CD14-positive monocyte (primary cell): Measurements from ENCODE around the gene NUMBL. TPM values are rescaled to one million over a fixed set of nuclear protein-coding genes. Genes with fewer than 3 reads are reported as not detected.

Experiments
- DNase-seq, 3 donors: peaks; one replicate each; pipeline ENCODE4 v3.0.0-alpha.2; 2011 to 2022
- H2AFZ ChIP-seq: 2 replicates; pipeline ENCODE4 v1.6.0; 2012; ENCODE audit warnings: mild to moderate bottlenecking, low read depth, low read length, inconsistent platforms; ENCODE audit not compliant: insufficient read depth, poor library complexity, severe bottlenecking
- H3K27ac ChIP-seq, 2 donors: 1 replicate in 1 of 2; 2 replicates in 1 of 2; pipeline ENCODE4 v1.5.1; 2012 to 2013; ENCODE audit warnings: low read length in 2 of 2, control low read depth in 1 of 2, inconsistent platforms in 1 of 2, low read depth in 1 of 2, mild to moderate bottlenecking in 1 of 2
- H3K27me3 ChIP-seq, 2 donors: one replicate each; pipeline versions ENCODE4 v1.6.0 to v1.6.1; 2011 to 2013; ENCODE audit warnings: low read length in 2 of 2; ENCODE audit not compliant: control insufficient read depth in 2 of 2, insufficient read depth in 2 of 2
- H3K36me3 ChIP-seq, 2 donors: replicated peaks in 1 of 2; 1 replicate in 1 of 2; 2 replicates in 1 of 2; pipeline versions ENCODE4 v1.5.1 to v1.6.1; 2012 to 2013; ENCODE audit warnings: low read length in 2 of 2, control low read depth in 1 of 2, inconsistent platforms in 1 of 2, mild to moderate bottlenecking in 1 of 2; ENCODE audit not compliant: insufficient read depth in 2 of 2, control insufficient read depth in 1 of 2
- H3K4me1 ChIP-seq, 2 donors: 1 replicate in 1 of 2; 2 replicates in 1 of 2; pipeline versions ENCODE4 v1.5.1 to v1.6.1; 2012 to 2013; ENCODE audit warnings: low read length in 2 of 2, control low read depth in 1 of 2, inconsistent platforms in 1 of 2, mild to moderate bottlenecking in 1 of 2, moderate library complexity in 1 of 2; ENCODE audit not compliant: insufficient read depth in 2 of 2, control insufficient read depth in 1 of 2
- H3K4me2 ChIP-seq: replicated peaks from 2 replicates; pipeline ENCODE3; 2012; ENCODE audit warnings: low read length, moderate library complexity, mild to moderate bottlenecking; ENCODE audit not compliant: poor library complexity, severe bottlenecking; ENCODE audit errors: extremely low read depth
- H3K4me3 ChIP-seq, 3 experiments: fragments of 200-600 bp in 1 of 3; sonication (generic) in 1 of 3; replicated peaks in 1 of 3; 1 replicate in 2 of 3; 2 replicates in 1 of 3; pipeline ENCODE4 v1.5.1; 2011 to 2013; ENCODE audit warnings: low read length in 3 of 3, mild to moderate bottlenecking in 3 of 3, control low read depth in 2 of 3, low read depth in 2 of 3, inconsistent platforms in 1 of 3, moderate library complexity in 1 of 3
- H3K79me2 ChIP-seq: 2 replicates; pipeline ENCODE4 v1.6.0; 2012; ENCODE audit warnings: mild to moderate bottlenecking, control low read depth, inconsistent platforms, low read length, moderate library complexity; ENCODE audit not compliant: insufficient read depth
- H3K9ac ChIP-seq: 2 replicates; pipeline ENCODE4 v1.6.0; 2017; ENCODE audit warnings: low read length, mild to moderate bottlenecking; ENCODE audit not compliant: insufficient read depth, poor library complexity, severe bottlenecking
- H3K9me3 ChIP-seq, 2 donors: replicated peaks in 1 of 2; 1 replicate in 1 of 2; 2 replicates in 1 of 2; pipeline versions ENCODE4 v1.5.1 to v1.6.1; 2012 to 2013; ENCODE audit warnings: low read length in 2 of 2, control low read depth in 1 of 2; ENCODE audit not compliant: control insufficient read depth in 1 of 2, insufficient read depth in 1 of 2
- H4K20me1 ChIP-seq: 2 replicates; pipeline ENCODE4 v1.6.0; 2012; ENCODE audit warnings: mild to moderate bottlenecking, low read length, control low read depth, moderate library complexity; ENCODE audit not compliant: insufficient read depth
- H3K27ac Mint-ChIP-seq, 7 donors: one replicate each; pipeline ENCODE4 v1.8.0; 2020; ENCODE audit warnings: mild to moderate bottlenecking in 7 of 7, mixed read lengths in 7 of 7, moderate library complexity in 6 of 7, inconsistent platforms in 2 of 7
- H3K27me3 Mint-ChIP-seq, 3 donors: one replicate each; pipeline ENCODE4 v1.8.0; 2021 to 2022; ENCODE audit warnings: low read depth in 3 of 3, mild to moderate bottlenecking in 3 of 3, mixed read lengths in 3 of 3, moderate library complexity in 3 of 3, inconsistent platforms in 1 of 3
- H3K36me3 Mint-ChIP-seq, 2 donors: one replicate each; pipeline ENCODE4 v1.8.0; 2020; ENCODE audit warnings: mixed read lengths in 2 of 2, inconsistent platforms in 1 of 2, mild to moderate bottlenecking in 1 of 2
- H3K4me1 Mint-ChIP-seq: one replicate; pipeline ENCODE4 v1.8.0; 2020; ENCODE audit warnings: mild to moderate bottlenecking, mixed read lengths
- H3K4me3 Mint-ChIP-seq, 2 donors: one replicate each; pipeline ENCODE4 v1.8.0; 2020; ENCODE audit warnings: mild to moderate bottlenecking in 2 of 2, mixed read lengths in 2 of 2, moderate library complexity in 1 of 2
- H3K9me3 Mint-ChIP-seq, 7 donors: one replicate each; pipeline ENCODE4 v1.8.0; 2020 to 2022; ENCODE audit warnings: mixed read lengths in 7 of 7, mild to moderate bottlenecking in 6 of 7, moderate library complexity in 6 of 7, inconsistent platforms in 2 of 7
- CTCF ChIP-seq: fragments of 200-600 bp; IDR thresholded peaks from one replicate; pipeline ENCODE4 v1.8.0; 2022; ENCODE audit warnings: antibody characterized with exemption, mild to moderate bottlenecking
- WGBS: methylation state at CpG from one replicate; pipeline ENCODE4 v1.1.5; 2013; ENCODE audit warnings: missing lambda C conversion rate; ENCODE audit not compliant: insufficient coverage; 5-methylcytosine and 5-hydroxymethylcytosine counted together
- intact Hi-C, 2 donors: fragments of 100-400 bp; cut with micrococcal nuclease; formaldehyde crosslinking; loops; one replicate each; pipeline versions ENCODE4 v1.15.0 to v1.15.1; 2023
- polyA plus RNA-seq, 3 donors: library from polyadenylated mRNA; depleted of rRNA in 1 of 3; unstranded in 2 of 3; stranded (reverse) in 1 of 3; fragments of 300-500 nt in 2 of 3; fragments of >200 nt in 1 of 3; fragmentation: Illumina TruSeq in 2 of 3; gene quantifications; 1 replicate in 2 of 3; 2 replicates in 1 of 3; pipeline ENCODE4 v1.2.3, GENCODE V29; 2012 to 2021

The NUMBL gene
- polyA plus RNA-seq, 3 donors, result 0.12 to 7.2 (median 0.45) TPM

- Histone ChIP-seq H3K36me3 (peaks cover 50 to 71% of the 10 kb centered on the region in 2 donors), H3K27ac (no peak overlapping the region), H3K9me3 (no peaks in the 10 kb centered on the region), H3K4me1 (no peaks in the 10 kb centered on the region), H3K79me2 (no peaks in the 10 kb centered on the region), H3K4me3 (no peak overlapping the region), H3K4me2 (no peak overlapping the region), H2AFZ (no peak overlapping the region), H4K20me1 (no peaks in the 10 kb centered on the region), H3K9ac (no peak overlapping the region), H3K27me3 (no peaks in the 10 kb centered on the region)
- Mint-ChIP-seq H3K4me1 (peaks cover 2% of the 10 kb centered on the region), H3K27me3 (peaks cover 0 to 1% (median 0%) of the 10 kb centered on the region in 3 donors), H3K4me3 (no peak overlapping the region), H3K9me3 (no peaks in the 10 kb centered on the region), H3K27ac (peak overlapping the region in 1 of 7 donors; percentile 6), H3K36me3 (peaks cover 55 to 81% of the 10 kb centered on the region in 2 donors)
- intact Hi-C loops, result no loop called here
- TF ChIP-seq CTCF, result no peak
- WGBS, result no CpG with 5 or more reads among the region's 6 CpGs
- DNase-seq, result no peak
Measured at GRCh38 chr19:40697007-40697406, 6.6 kb upstream of the NUMBL start.

- Histone ChIP-seq H3K4me1 (peaks cover 5 to 6% of the 10 kb centered on the region in 2 donors), H2AFZ (no peak overlapping the region), H3K27me3 (no peaks in the 10 kb centered on the region), H3K9me3 (no peaks in the 10 kb centered on the region), H3K27ac (no peak overlapping the region), H3K36me3 (peaks cover 39 to 60% of the 10 kb centered on the region in 2 donors), H3K79me2 (no peaks in the 10 kb centered on the region), H3K9ac (no peak overlapping the region), H3K4me3 (no peak overlapping the region), H4K20me1 (no peaks in the 10 kb centered on the region), H3K4me2 (no peak overlapping the region)
- H3K27ac Mint-ChIP-seq, result no peak overlapping the region
- H3K9me3 Mint-ChIP-seq, result no peaks in the 10 kb centered on the region
- no peak overlapping the region for H3K4me3 Mint-ChIP-seq
- H3K4me1 Mint-ChIP-seq, result peaks cover 7% of the 10 kb centered on the region
- intact Hi-C loops, result no loop called here
- H3K27me3 Mint-ChIP-seq, result peaks cover 0 to 1% (median 0%) of the 10 kb centered on the region in 3 donors
- TF ChIP-seq CTCF, result no peak
- no peak for DNase-seq
- H3K36me3 Mint-ChIP-seq, result peaks cover 43 to 75% of the 10 kb centered on the region in 2 donors
- no CpG with 5 or more reads among the region's 5 CpGs for WGBS
Measured at GRCh38 chr19:40695881-40696280, 5.4 kb upstream of the NUMBL start.
